Body of pancreas (tissue), 4 donors: ENCODE measurements around the gene TBX15. TPM values are rescaled to one million over a fixed set of nuclear protein-coding genes. Genes with fewer than 3 reads are reported as not detected.

Source experiments
- ATAC-seq: fragments of 150-250 bp; one replicate; pipeline ENCODE4 v1.9.1; 2016
- DNase-seq, 4 donors: peaks; one replicate each; pipeline ENCODE4 v3.0.0-alpha.2; 2019
- H3K27ac ChIP-seq, 4 donors: fragments of 200-600 bp; sonication (generic); 1 replicate in 3 of 4; 2 replicates in 1 of 4; pipeline versions ENCODE4 v1.5.1 to v1.6.1; 2016 to 2019; ENCODE audit warnings: mild to moderate bottlenecking in 1 of 4, mixed read lengths in 1 of 4, moderate library complexity in 1 of 4
- H3K27me3 ChIP-seq, 2 donors: fragments of 200-600 bp; sonication (generic); one replicate each; pipeline ENCODE4 v1.6.0; 2016; ENCODE audit warnings: mild to moderate bottlenecking in 1 of 2
- H3K36me3 ChIP-seq, 2 donors: fragments of 200-600 bp; sonication (generic); replicated peaks in 1 of 2; 2 replicates each; pipeline ENCODE4 v1.5.1; 2016; ENCODE audit warnings: low read depth in 2 of 2; ENCODE audit not compliant: insufficient read depth in 1 of 2
- H3K4me1 ChIP-seq: fragments of 200-600 bp; sonication (generic); one replicate; pipeline ENCODE4 v1.6.0; 2016
- H3K4me3 ChIP-seq, 2 donors: fragments of 200-600 bp; sonication (generic); 1 replicate in 1 of 2; 2 replicates in 1 of 2; pipeline ENCODE4 v1.5.1; 2016 to 2019
- H3K9me3 ChIP-seq, 3 donors: fragments of 200-600 bp; sonication (generic); 1 replicate in 2 of 3; 2 replicates in 1 of 3; pipeline ENCODE4 v1.5.1; 2016
- POLR2A ChIP-seq, 3 donors: fragments of 450-650 bp; IDR thresholded peaks; one replicate each; pipeline ENCODE4 v1.6.1; 2016; ENCODE audit warnings: antibody characterized with exemption in 3 of 3, mild to moderate bottlenecking in 2 of 3
- WGBS, 2 donors: methylation state at CpG; one replicate each; pipeline ENCODE4 v1.1.5; 2017; 5-methylcytosine and 5-hydroxymethylcytosine counted together
- intact Hi-C: fragments of 100-400 bp; cut with DNase I; formaldehyde crosslinking; loops from one replicate; pipeline ENCODE4 v1.15.1; 2023
- total RNA-seq, 2 donors: library from RNA; depleted of rRNA; stranded (reverse); fragments of >200 nt; gene quantifications; one replicate each; pipeline ENCODE4 v1.1.0, GENCODE V29; 2016
- TF ChIP-seq, protein P1 (sequence below), 7 experiments: fragments of 450-650 bp in 4 of 7; fragments of 200-600 bp in 3 of 7; sonication (generic) in 3 of 7; IDR thresholded peaks; one replicate each; pipeline ENCODE4 v1.5.1; 2016 to 2019; ENCODE audit warnings: antibody characterized with exemption in 7 of 7

Gene TBX15
- total RNA-seq, 2 donors from 2014 or later, result not detected

DNA sequence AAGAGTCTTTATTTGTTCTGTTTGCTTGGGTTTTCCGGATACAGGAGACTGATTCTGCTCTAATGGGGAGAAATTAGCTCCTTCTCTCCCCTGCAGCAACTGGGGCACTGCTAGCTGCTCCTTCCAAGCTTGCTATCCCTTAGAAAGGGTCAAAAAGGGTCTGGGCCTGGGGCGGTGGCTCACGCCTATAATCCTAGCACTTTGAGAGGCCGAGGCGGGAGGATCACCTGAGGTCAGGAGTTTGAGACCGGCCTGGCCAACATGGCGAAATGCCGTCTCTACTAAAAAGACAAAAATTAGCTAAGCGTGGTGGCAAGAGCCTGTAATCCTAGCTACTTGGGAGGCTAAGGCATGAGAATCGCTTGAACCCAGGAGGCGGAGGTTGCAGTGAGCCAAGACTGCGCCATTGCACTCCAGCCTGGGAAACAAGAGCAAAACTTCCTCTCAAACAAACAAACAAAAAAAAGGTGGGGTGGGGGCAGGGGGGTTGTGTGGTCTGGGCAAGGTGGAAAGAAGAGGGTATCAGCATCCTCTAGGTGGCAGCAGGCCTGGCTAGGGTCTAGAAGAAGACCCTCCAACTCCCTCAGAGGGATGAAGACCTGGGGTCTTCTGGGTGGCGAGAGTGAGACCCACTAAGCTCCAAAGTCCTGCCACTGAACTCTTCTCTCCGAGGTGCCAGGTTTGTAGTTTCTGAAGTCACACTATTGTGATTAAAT, 15.4 kb upstream of the TBX15 start:
- no peak for TF ChIP-seq POLR2A (IDR thresholded peaks at IDR 0.05)
- TF ChIP-seq, protein P1, sequence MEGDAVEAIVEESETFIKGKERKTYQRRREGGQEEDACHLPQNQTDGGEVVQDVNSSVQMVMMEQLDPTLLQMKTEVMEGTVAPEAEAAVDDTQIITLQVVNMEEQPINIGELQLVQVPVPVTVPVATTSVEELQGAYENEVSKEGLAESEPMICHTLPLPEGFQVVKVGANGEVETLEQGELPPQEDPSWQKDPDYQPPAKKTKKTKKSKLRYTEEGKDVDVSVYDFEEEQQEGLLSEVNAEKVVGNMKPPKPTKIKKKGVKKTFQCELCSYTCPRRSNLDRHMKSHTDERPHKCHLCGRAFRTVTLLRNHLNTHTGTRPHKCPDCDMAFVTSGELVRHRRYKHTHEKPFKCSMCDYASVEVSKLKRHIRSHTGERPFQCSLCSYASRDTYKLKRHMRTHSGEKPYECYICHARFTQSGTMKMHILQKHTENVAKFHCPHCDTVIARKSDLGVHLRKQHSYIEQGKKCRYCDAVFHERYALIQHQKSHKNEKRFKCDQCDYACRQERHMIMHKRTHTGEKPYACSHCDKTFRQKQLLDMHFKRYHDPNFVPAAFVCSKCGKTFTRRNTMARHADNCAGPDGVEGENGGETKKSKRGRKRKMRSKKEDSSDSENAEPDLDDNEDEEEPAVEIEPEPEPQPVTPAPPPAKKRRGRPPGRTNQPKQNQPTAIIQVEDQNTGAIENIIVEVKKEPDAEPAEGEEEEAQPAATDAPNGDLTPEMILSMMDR (IDR thresholded peaks at IDR 0.05), result no peak
- no peak overlapping the region for H3K4me3 ChIP-seq
- peaks cover 0 to 49% of the 10 kb centered on the region in 2 donors for H3K27me3 ChIP-seq
- no peak for DNase-seq
- H3K4me1 ChIP-seq, result peaks cover 36% of the 10 kb centered on the region
- H3K9me3 ChIP-seq, result no peaks in the 10 kb centered on the region
- 42 to 51% methylated on average over 14 of the region's 14 CpGs for WGBS, 2 donors
- intact Hi-C loops, result loop anchor here (10.0 kb wide), 1 partner anchor 929 kb away; no protein-coding TSS in a partner anchor
- no peaks in the 10 kb centered on the region for H3K36me3 ChIP-seq
- no peak for ATAC-seq
- no peak overlapping the region for H3K27ac ChIP-seq

DNA sequence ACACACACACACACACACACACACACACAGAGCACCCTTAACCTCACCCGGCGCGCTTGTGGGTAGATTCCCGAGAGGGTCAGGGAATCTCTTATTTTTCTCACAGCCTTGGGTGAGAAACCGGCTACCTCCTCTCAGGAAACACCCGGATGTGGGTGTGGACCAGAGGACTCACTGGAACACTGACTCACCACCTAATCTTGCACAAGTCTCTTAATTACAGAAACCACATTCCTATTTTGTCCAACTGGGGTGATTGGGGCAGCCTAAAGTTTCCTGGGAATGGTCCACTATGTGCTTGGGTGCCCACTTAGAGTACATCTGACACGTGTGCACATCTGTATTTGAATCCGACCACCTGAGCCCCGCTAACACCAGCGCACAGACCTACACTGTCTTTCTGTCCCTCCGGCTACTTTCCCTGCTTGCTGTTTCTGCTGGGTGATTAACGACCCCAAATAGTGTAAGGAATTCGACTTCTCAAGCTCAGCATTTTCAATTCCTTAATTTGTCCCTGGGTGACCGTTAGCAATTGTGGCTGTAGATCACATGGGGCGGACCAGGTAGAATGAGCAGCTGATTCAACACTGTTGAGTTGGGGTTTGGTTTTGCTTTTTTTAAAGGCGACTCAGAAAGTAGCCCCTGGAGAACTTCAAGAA, 14.0 kb upstream of the TBX15 start:
- peaks cover 21% of the 10 kb centered on the region for H3K4me1 ChIP-seq
- no peaks in the 10 kb centered on the region for H3K36me3 ChIP-seq
- DNase-seq, result peak in 1 of 4 donors; percentile 24
- no peak overlapping the region for H3K4me3 ChIP-seq
- H3K9me3 ChIP-seq, result no peaks in the 10 kb centered on the region
- TF ChIP-seq POLR2A (IDR thresholded peaks at IDR 0.05), result no peak
- TF ChIP-seq, protein P1 (IDR thresholded peaks at IDR 0.05), result no peak
- ATAC-seq, result peak; percentile 33
- peaks cover 0 to 45% of the 10 kb centered on the region in 2 donors for H3K27me3 ChIP-seq
- intact Hi-C loops, result loop anchor here (10.0 kb wide), 1 partner anchor 927 kb away; no protein-coding TSS in a partner anchor
- H3K27ac ChIP-seq, result no peak overlapping the region
- whole genome bisulfite sequencing, 2 donors, result 5 to 11% methylated on average over 16 of the region's 16 CpGs

DNA sequence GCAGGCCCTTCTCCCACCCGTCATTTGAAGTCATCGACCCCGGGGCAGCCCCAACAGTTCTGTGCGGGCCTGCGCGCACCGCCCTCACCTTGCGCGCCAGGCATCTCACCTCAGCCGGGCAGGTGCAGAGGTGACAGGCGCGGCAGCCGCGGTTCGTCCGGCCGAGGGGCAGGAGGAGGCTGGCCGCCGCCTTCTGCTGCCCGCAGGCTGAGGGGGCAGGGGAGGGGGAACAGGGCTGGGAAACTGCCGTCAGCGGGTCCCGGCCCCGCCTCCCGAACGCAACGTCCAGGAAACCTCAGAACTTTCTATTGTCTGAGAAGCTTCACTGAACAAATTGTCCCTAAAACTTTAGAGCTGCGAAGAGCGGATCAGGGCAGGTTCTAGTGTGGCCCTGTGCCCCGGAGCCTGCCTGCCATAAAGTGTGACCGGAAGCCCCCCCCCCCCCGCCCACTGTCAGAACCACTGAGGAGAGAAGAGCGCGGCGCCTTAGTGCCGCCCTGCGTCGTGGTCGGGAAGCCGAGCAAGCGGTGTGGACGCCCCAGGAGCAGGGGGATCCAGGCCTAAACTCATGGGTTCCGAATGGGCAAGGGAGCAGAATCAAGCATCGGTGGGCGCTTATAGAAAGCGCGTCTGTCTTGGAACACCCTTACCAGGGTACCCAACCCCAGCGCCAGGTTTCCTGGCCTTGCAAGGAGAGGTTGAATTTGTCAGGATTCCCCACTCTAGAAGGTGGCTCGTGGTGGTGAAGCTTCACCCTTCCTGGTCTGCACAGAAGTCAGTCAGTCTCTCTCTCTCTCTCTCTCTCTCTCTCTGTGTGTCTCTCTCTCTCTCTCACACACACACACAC, 13.3 kb upstream of the TBX15 start:
- intact Hi-C loops, result loop anchor here (10.0 kb wide), 1 partner anchor 927 kb away; no protein-coding TSS in a partner anchor
- no peak overlapping the region for H3K4me3 ChIP-seq
- no peak overlapping the region for H3K27ac ChIP-seq
- H3K36me3 ChIP-seq, result no peaks in the 10 kb centered on the region
- DNase-seq (no peak), ATAC-seq (peak; percentile 27)
- 1 to 8% methylated on average over 17 to 49 of the region's 49 CpGs for WGBS, 2 donors
- no peaks in the 10 kb centered on the region for H3K9me3 ChIP-seq
- peaks cover 0 to 45% of the 10 kb centered on the region in 2 donors for H3K27me3 ChIP-seq
- no peak for TF ChIP-seq POLR2A (IDR thresholded peaks at IDR 0.05)
- TF ChIP-seq, protein P1 (IDR thresholded peaks at IDR 0.05), result no peak
- H3K4me1 ChIP-seq, result peaks cover 14% of the 10 kb centered on the region

DNA sequence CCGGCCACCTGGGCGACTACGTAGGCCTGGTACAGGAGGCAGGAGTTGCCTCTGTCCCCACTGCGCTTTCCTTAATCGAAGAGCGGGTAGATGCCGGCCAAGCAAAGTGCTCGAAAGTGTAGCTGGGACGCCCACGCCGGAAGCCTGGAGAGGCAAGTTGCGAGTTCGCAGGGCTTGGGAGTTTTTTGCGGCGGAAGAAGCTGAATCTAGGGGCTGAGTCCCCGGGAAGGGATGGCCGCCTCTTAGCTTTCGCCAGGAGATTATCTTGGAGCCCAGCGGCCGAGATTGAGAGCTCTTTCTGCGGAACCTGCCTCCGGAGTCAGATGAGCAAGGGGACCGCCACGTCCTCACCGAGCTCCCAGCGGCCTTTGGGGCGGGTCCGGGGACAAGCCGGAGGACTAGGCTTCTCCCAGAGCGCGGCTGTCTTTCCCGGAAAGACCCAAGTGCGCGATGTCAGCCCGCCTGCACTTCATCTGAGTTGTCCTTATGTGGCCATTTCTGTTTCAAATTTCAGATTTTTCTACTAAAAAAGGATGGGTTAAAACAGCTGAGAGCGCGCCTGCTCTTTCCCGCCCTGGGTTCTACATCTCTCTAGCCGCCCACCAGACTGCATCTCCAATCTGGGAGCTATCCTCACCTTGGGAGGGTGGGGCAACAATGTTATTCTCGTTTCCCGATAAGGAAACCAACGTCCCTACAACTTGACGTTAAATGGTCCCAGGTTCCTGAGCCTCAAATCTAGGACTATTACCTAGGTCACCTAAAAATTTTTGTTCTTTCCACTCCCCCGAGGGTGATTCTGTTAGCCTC, 12.4 kb upstream of the TBX15 start:
- no peak for ATAC-seq

More for the DNA sequence above, 12.4 kb upstream of the TBX15 start:
- H3K4me3 ChIP-seq, result no peak overlapping the region
- no peaks in the 10 kb centered on the region for H3K36me3 ChIP-seq
- no peaks in the 10 kb centered on the region for H3K9me3 ChIP-seq
- no peak overlapping the region for H3K27ac ChIP-seq
- intact Hi-C loops, result loop anchor here (10.0 kb wide), 1 partner anchor 926 kb away; no protein-coding TSS in a partner anchor
- peaks cover 12% of the 10 kb centered on the region for H3K4me1 ChIP-seq
- DNase-seq, result no peak
- WGBS, 2 donors, result 4 to 6% methylated on average over 33 to 44 of the region's 44 CpGs
- no peak for TF ChIP-seq POLR2A (IDR thresholded peaks at IDR 0.05)
- TF ChIP-seq, protein P1 (IDR thresholded peaks at IDR 0.05), result no peak
- H3K27me3 ChIP-seq, result peaks cover 0 to 41% of the 10 kb centered on the region in 2 donors
